GM18861 (cell line): Measurements from ENCODE around the gene FAM210A.
"Not testable (repeated sequence)": the region's sequence is repeated elsewhere in the genome, so short reads cannot be mapped to it uniquely, and the experiment has no call there.

Source experiments
- ATAC-seq: cut with Tn5 transposase; IDR thresholded peaks from one replicate; pipeline ENCODE4 v1.9.1; 2021; ENCODE audit not compliant: unreplicated experiment

Gene FAM210A

GRCh38 chr18:13710414-13710831, 15.9 kb downstream of the FAM210A start:
- ATAC-seq: no peak

GRCh38 chr18:13703899-13704298, 22.5 kb downstream of the FAM210A start:
- ATAC-seq: no peak

- no peak for ATAC-seq
Observed at GRCh38 chr18:13700153-13700552, 26.2 kb downstream of the FAM210A start.

GRCh38 chr18:13696961-13697360, 29.4 kb downstream of the FAM210A start:
- no peak for ATAC-seq

- not testable (repeated sequence) for ATAC-seq
Observed at GRCh38 chr18:13695337-13695736, 31.0 kb downstream of the FAM210A start.

GRCh38 chr18:13690060-13690459, 36.3 kb downstream of the FAM210A start:
- ATAC-seq: not testable (repeated sequence)

- no peak for ATAC-seq
Observed at GRCh38 chr18:13688191-13689136, 37.9 kb downstream of the FAM210A start.

GRCh38 chr18:13684546-13684945, 41.8 kb downstream of the FAM210A start:
- ATAC-seq: no peak

GRCh38 chr18:13681701-13682100, 44.7 kb downstream of the FAM210A start:
- ATAC-seq: no peak

- ATAC-seq: peak; percentile 57
Observed at GRCh38 chr18:13680612-13681011, 45.7 kb downstream of the FAM210A start.

GRCh38 chr18:13677350-13677749, 49.0 kb downstream of the FAM210A start:
- ATAC-seq: not testable (repeated sequence)

- ATAC-seq: no peak
Observed at GRCh38 chr18:13676471-13676870, 49.9 kb downstream of the FAM210A start.

- no peak for ATAC-seq
Observed at GRCh38 chr18:13672657-13673056, 53.7 kb downstream of the FAM210A start.

- ATAC-seq: no peak
Observed at GRCh38 chr18:13661779-13662256, 64.5 kb downstream of the FAM210A start.

- no peak for ATAC-seq
Observed at GRCh38 chr18:13661051-13661778, 65.1 kb downstream of the FAM210A start.

GRCh38 chr18:13660510-13660909, 65.8 kb downstream of the FAM210A start:
- no peak for ATAC-seq

- no peak for ATAC-seq
Observed at GRCh38 chr18:13658436-13659204, 67.7 kb downstream of the FAM210A start.

- ATAC-seq: no peak
Observed at GRCh38 chr18:13657974-13658373, 68.4 kb downstream of the FAM210A start.

- no peak for ATAC-seq
Observed at GRCh38 chr18:13653746-13654433, 72.5 kb downstream of the FAM210A start.
